ENCODE measurements around the gene SHROOM3. TPM values are rescaled to one million over a fixed set of nuclear protein-coding genes. Genes with fewer than 3 reads are reported as not detected.

The SHROOM3 gene
- total and polyA plus RNA-seq, 2 donors (not counting 3 experiments of a cell fraction or from before 2014, with no cell fraction given), result 2.7 to 6.7 TPM

- H3K4me1 ChIP-seq (ENCODE audit: control insufficient read depth, extremely low read depth, insufficient read depth, low read length), result no peaks in the 10 kb centered on the region
- H3K9me1 ChIP-seq (replicated peaks; ENCODE audit: control insufficient read depth, extremely low read depth, insufficient read depth, low read length), result no peaks in the 10 kb centered on the region
- TF ChIP-seq, protein P1, sequence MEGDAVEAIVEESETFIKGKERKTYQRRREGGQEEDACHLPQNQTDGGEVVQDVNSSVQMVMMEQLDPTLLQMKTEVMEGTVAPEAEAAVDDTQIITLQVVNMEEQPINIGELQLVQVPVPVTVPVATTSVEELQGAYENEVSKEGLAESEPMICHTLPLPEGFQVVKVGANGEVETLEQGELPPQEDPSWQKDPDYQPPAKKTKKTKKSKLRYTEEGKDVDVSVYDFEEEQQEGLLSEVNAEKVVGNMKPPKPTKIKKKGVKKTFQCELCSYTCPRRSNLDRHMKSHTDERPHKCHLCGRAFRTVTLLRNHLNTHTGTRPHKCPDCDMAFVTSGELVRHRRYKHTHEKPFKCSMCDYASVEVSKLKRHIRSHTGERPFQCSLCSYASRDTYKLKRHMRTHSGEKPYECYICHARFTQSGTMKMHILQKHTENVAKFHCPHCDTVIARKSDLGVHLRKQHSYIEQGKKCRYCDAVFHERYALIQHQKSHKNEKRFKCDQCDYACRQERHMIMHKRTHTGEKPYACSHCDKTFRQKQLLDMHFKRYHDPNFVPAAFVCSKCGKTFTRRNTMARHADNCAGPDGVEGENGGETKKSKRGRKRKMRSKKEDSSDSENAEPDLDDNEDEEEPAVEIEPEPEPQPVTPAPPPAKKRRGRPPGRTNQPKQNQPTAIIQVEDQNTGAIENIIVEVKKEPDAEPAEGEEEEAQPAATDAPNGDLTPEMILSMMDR (IDR thresholded peaks at IDR 0.05; ENCODE audit: extremely low read depth in 1 of 2, insufficient read depth in 1 of 2, low read depth in 1 of 2, low read length in 2 of 2), result no peak
- TF ChIP-seq GATA2 (IDR thresholded peaks at IDR 0.05; ENCODE audit: insufficient read depth, insufficient read length, low read depth, low read length) (no peak), JUN (IDR thresholded peaks at IDR 0.05; ENCODE audit: borderline replicate concordance, insufficient read depth, insufficient read length, low read depth) (no peak), POLR2A (IDR thresholded peaks at IDR 0.05; ENCODE audit: low read depth, low read length) (no peak), FOS (IDR thresholded peaks at IDR 0.05; ENCODE audit: borderline replicate concordance, insufficient read depth, low read length) (no peak), POLR2AphosphoS5 (IDR thresholded peaks at IDR 0.05; ENCODE audit: insufficient read depth, low read depth, low read length) (no peak), MYC (IDR thresholded peaks at IDR 0.05; ENCODE audit: low read depth, low read length) (no peak), EZH2 (IDR thresholded peaks at IDR 0.05; ENCODE audit: borderline replicate concordance, low read depth, low read length, severe bottlenecking) (no peak)
- TF ChIP-seq, protein P2, sequence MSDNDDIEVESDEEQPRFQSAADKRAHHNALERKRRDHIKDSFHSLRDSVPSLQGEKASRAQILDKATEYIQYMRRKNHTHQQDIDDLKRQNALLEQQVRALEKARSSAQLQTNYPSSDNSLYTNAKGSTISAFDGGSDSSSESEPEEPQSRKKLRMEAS (IDR thresholded peaks at IDR 0.05; ENCODE audit: insufficient read depth, insufficient read length), result no peak
- H3K79me2 ChIP-seq (ENCODE audit: control insufficient read depth, insufficient read depth, low read length), result no peaks in the 10 kb centered on the region
- H4K20me1 ChIP-seq (replicated peaks; ENCODE audit: control insufficient read depth, extremely low read depth, insufficient read depth, low read length), result no peaks in the 10 kb centered on the region
- no TSS peak for BruUV-seq (replicated peaks)
- no peak overlapping the region for H3K4me2 ChIP-seq (ENCODE audit: insufficient read depth, low read length)
- ChIA-PET CTCF (no interaction called here), POLR2A (no interaction called here)
- H3K36me3 ChIP-seq (ENCODE audit: control insufficient read depth in 2 of 2, extremely low read depth in 1 of 2, insufficient read depth in 2 of 2, low read length in 2 of 2), result no peaks in the 10 kb centered on the region
- DNase-seq (ENCODE audit: low read depth, low spot score), result no peak
- FAIRE-seq, result no peak
- dilution Hi-C loops (cut with MboI; ENCODE audit: extremely low pct_ligation_motif_present, low sequenced_read_pairs), result no loop called here
- intact Hi-C loops (cut with micrococcal nuclease), result no loop called here
- no peaks in the 10 kb centered on the region for H3K9me3 ChIP-seq (replicated peaks; ENCODE audit: control insufficient read depth, insufficient read depth, low read length)
- no peak overlapping the region for H3K27ac ChIP-seq (ENCODE audit: insufficient read depth, low read depth, low read length)
- H3K4me3 ChIP-seq (replicated peaks in 1 of 3; ENCODE audit: insufficient read depth in 1 of 3, low read depth in 1 of 3, low read length in 3 of 3), result no peak overlapping the region
- H2AFZ ChIP-seq (ENCODE audit: low read depth, low read length), result no peak overlapping the region
- H3K27me3 ChIP-seq (ENCODE audit: control insufficient read depth in 2 of 2, insufficient read depth in 2 of 2, low read length in 2 of 2), result no peaks in the 10 kb centered on the region
- H3K9ac ChIP-seq (replicated peaks; ENCODE audit: extremely low read depth, insufficient read depth, low read length), result no peak overlapping the region
Observed at GRCh38 chr4:76518241-76518640, 83.2 kb downstream of the SHROOM3 start.

All from endothelial cell of umbilical vein (primary cell).